HG03060 (cell line): ENCODE results near the gene ASIP.

Experiments used
- ATAC-seq: cut with Tn5 transposase; IDR thresholded peaks from one replicate; pipeline ENCODE4 v1.9.1; 2021; ENCODE audit warnings: low read depth, moderate number of reproducible peaks; ENCODE audit not compliant: unreplicated experiment

The ASIP gene

DNA sequence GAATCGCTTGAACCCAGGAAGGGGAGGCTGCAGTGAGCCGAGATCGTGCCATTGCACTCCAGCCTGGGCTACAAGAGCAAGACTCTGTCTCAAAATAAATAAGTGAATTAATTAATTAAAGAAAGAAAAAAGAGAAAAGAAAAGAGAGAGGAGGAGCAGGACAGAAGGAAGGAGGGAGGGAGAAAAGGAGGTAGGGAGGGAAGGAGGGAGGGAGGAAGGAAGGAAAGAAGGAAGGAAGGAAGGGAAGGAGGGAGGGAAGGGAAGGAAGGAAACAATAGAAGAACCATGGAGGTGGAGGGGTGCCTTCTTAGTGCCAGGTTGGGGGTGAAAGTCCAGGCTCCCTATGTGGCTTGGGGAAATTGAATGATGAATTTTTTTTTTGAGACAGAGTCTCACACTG lies 68.5 kb downstream of the ASIP start:
- ATAC-seq = no peak

DNA sequence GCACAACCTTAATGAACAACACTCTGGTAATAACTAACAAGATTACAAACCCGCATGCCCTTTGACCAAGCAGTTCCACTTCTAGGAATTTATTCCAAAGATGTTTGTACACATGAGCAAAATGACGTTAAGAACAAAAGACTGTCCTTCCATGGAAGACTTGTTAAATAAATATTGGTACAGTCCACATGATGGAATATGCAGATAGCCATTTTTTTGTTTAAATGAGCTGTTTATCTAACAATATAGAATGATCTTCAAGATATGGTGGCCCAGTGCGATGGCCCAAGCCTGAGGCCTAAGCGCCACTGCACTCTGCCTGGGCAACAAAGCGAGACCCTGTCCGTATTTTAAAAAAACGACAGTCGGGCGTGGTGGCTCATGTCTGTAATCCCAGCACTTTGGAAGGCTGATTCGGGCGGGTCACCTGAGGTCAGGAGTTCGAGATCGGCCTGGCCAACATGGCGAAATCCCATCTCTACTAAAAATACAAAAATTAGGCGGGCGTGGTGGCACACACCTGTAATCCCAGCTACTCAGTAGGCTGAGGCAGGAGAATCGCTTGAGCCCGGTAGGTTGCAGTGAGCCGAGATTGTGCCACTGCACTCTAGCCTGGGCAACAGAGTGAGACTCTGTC lies 69.4 kb downstream of the ASIP start:
- ATAC-seq = no peak

DNA sequence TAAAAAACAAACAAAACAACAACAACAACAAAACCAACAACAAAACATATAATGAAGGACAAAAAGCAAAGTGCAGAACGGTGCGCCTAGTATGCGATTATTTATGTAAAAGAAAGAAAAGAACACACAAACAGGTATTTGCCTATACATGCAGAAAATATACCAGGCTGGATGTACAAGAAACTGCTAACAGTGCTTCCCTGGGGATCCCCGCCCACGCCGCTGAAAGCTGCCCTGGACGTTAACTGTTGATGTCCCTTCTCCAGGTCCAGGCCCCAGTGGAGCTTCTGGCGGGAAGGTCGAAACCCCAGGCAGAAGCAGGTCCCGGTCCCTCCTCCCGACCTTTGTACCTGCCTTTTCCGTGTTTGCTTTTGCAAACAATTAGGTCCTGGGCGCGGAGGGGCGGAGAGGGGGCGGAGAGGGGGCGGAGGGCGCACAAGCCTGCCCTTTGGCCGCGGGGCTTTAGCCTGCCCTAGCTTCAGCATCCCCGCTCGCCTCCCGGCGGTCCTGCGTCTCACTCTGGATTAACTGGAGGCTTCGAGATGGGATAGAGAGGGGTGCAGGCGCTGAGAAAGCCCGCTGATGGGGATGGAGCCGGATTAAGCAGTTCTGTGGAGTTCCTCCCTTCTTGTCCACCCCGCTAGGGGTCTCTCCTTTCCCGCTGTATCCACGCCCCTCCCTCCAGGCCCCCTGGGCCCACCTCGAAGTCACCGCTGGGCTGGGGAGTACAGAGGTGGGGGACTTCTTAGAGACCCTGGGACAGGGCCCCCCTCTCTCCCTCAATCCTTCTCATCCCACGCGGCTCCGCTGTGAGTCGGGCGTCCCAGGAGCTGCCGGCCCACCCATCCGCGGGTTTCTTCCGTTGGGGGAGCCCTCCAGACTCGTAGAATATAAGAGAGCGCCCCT lies 70.1 kb downstream of the ASIP start:
- no peak for ATAC-seq

DNA sequence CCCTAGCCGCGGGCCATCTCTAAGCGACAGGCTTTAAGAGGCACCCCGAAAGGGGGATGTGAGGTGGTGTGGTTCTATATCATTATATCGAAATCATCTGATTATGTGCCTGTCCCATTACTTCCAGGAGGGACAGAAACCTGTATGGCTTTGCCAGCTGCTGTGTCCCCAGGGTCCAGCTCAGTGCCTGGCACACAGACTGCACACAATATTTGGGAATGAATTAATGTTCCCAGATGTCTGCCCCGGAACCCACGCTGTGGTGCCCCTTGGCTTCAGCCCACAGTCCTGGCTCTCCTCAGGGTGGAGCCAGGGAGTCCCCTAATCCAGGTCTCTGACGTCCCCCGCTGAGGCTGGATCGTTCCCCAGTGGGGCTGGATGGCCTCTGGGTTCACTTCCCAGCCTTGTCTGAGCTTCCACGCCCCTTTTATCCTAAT lies 70.8 kb downstream of the ASIP start:
- no peak for ATAC-seq

DNA sequence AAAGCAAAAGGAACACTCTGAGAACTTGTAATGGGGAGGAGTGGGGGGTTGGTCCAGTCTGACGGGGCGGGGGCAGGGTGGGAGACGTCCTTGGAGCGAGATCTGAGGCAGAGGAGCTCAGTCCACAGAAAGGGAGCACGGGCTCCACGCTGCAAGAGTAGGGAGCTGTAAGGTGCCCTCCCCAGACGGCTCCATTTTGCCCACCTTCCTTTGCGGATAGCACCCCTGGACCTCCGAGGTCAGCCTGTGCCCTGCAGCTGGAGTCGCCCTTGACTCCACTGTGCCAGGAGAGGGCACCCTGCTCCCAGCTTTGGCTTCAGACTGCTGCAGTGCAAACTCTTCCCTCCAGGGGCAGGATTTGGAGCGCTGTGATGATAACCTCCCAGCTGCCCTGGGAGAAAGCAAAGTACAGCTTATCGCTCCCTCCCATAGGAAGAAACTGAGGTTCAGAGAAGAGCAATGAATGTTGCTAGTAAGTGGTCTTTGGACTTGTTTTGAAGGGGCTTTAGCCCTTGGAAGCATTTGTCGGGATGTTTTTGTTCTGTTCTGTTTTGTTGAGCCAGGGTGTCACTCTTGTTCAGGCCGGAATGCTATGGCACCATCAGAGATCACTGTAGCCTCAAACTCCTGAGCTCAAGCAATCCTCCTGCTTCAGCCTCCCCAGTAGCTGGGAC lies 71.5 kb downstream of the ASIP start:
- ATAC-seq = no peak

DNA sequence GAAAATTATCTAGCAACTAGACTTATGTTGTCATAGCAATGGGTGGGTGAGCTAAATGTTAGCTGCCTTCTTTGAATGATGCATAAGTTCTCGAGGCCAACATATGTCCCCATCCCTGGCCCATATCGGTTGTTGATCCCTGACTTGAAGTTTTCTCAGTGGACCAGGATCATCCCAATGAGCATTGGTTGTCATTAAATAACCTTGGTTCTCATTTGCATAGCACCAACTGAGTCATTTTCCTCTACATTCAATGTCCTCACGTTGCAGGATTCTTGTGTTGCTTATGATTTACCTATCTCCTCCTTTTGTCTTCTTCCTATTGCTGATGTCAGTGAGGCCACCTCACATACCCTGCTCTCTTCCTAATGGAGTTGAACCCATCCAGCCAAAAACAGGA lies 74.0 kb downstream of the ASIP start:
- ATAC-seq = no peak

DNA sequence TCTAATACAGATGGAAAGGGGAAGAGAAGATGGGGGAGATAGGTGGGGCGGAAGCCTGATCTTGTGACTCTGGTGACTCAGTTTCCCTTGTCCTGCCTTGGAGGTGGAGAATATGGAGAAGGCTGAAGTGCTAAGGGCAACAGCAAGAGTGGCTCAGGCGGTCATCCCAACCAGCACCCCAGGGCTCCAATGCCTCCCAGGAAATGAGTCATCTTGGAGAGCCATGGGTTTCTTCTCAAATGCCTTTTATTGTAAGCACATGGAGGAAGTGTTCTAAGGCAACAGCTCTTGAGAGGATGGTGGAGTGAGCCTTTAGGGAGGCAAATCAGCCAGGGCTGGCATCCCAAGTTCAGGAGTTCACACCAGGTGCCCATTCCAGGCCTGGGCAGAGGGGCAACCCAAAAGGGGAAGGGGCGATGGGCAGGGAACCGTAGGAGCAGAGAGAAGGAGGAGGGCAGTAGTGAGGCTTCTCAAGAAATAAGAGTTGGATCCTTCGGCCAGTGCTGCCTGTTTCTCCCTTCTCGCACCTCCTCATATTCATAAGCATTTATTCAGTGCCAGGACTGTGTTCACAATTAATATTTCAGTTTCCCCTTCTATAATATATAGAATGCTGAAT lies 75.1 kb downstream of the ASIP start:
- ATAC-seq = no peak
